Stimulated activated CD4-positive, alpha-beta T cell treated with anti-CD3 and anti-CD28 coated beads, Interleukin-12 subunit alpha, Interleukin-12 subunit beta, amount 100 ng/mL, for 48 hours (primary cell): Measurements from ENCODE around the gene ACSM6.
A peak's percentile ranks its signal among the peaks of the same experiment; 100 is the strongest.

Experiments used
- DNase-seq, 3 donors: peaks; one replicate each; pipeline ENCODE4 v3.0.0-alpha.2; 2020; ENCODE audit warnings: low read depth in 2 of 3, low spot score in 1 of 3

The ACSM6 gene

GRCh38 chr10:95245425-95246055 lies 51.5 kb downstream of the ACSM6 start:
- DNase-seq, result no peak

GRCh38 chr10:95246582-95247051 lies 52.6 kb downstream of the ACSM6 start:
- peak; percentile 25 to 64 (median 51) for DNase-seq

- DNase-seq, result no peak
Measured at GRCh38 chr10:95247200-95247880, 53.3 kb downstream of the ACSM6 start.

DNA sequence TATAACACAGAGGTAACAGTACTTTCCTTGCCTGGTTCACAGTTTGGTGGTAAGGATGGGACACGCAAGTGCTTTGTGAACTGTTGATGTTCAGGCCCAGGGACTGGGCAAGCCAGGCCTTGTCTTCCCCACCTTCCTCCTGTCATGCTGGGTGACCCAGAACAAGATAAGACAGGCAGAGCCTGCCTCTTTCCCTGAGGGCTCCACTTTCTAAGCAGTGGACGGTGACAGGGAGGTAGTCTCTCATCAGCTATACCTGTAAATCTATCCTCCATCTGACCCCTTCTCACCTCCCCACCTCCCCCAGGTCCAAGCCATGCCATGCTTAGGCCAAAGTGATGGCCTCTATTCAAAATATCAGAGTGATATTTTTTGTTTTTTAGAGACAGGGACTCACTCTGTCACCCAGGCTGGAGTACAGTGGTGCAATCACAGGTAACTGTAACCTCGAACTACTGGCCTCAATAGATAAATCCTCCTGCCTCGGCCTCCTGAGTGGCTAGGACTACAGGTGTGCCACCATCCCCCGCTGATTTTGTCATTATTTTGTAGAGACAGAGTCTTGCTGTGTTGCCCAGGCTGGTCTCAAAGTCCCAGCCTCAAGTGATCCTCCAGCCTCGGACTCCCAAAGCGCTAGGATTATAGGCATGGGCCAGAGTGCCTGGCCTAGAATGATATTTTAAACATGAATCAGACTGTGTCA lies 54.0 kb downstream of the ACSM6 start:
- no peak for DNase-seq

DNA sequence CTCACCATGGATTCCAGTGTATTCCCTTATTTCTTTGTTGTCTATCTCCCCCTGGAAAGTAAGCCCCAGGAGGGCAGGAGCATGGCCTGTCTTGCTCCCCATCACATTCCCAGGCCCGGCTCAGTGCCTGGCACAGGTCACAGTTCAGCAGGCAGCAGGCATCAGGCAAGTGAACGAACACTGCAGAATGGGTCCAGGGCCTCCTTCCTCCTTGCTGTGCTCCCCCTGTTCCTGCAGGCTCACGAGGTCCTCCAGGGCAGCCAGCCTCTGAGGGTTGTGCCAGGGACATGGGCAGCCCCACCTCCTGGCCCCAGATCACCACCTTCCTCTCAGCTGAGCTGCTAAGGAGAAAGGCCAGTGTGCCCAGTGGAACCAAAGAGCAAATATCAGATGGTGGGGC lies 55.0 kb downstream of the ACSM6 start:
- no peak for DNase-seq

- no peak for DNase-seq
Measured at GRCh38 chr10:95249467-95249866, 55.4 kb downstream of the ACSM6 start.

GRCh38 chr10:95250856-95251255 lies 56.8 kb downstream of the ACSM6 start:
- no peak for DNase-seq

DNA sequence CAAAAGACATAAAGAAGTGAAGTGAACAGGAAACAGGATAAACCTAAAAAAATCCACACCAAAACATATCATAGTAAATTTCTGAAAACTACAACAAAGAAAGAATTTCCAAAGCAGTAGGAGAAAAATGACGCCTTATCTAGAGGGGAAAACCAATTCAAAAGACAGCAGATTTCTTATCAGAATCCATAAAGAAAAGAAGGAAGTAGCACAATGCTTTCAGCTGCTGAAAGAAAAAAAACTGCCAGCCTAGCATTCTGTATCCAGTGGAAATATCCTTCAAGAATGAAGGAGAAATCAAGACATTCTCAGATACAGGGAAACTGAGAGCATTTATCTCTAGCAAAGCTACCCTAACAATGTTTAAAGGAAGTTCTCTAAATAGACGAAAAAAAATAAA lies 59.0 kb downstream of the ACSM6 start:
- no peak for DNase-seq

DNA sequence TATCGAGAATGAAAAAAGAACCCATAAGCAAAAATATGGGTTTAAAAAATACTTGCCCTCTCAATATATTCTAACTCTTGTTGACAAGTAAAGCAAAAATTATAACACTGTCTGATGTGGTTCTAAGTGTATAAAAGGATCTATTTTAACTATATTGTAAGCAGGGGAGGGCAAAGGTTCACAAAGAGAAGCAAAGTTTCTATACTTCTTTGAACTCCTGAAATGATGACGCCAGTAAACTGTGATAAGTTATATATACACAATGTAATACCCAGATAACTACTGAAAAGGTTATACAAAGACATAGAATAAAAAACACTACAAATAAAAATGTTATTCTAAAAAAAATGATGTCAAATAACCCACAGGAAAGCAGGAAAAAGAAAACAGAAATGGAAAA lies 59.6 kb downstream of the ACSM6 start:
- DNase-seq, result no peak

- DNase-seq, result no peak
Measured at GRCh38 chr10:95254629-95255028, 60.6 kb downstream of the ACSM6 start.

DNA sequence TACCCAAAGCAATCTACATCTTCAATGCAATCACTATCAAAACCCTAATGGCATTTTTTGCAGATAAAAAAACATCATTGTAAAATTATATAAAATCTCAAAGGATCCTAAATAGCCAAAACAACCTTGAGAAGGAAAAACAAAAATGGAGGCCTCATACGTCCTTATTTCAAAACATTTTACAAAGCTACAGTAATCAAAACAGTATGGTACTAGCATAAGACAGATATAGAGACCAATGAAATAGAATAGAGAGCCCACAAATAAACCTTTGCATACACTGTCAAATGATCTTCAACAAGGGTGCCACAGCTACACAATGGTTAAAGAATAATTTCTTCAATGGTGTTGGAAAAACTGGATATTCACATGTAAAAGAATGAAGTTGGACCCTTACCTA lies 62.2 kb downstream of the ACSM6 start:
- no peak for DNase-seq

DNA sequence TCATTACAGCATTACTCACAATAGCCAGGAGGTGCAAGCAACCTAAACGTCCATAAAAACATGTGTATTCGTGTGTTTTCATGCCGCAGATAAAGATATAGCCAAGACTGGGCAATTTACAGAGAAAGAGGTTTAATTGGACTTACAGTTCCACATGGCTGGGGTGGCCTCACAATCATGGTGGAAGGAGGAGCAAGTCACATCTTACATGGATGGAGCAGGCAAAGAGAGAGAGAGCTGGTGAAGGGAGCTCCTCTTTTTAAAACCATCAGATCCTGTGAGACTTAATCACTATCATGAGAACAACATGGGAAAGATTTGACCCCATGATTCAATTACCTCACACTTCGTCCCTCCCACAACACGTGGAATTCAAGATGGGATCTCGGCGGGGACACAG lies 63.8 kb downstream of the ACSM6 start:
- no peak for DNase-seq

GRCh38 chr10:95260397-95260881 lies 66.4 kb downstream of the ACSM6 start:
- no peak for DNase-seq

GRCh38 chr10:95260909-95261552 lies 67.0 kb downstream of the ACSM6 start:
- DNase-seq, result no peak

- DNase-seq, result no peak
Measured at GRCh38 chr10:95261926-95262325, 67.9 kb downstream of the ACSM6 start.

DNA sequence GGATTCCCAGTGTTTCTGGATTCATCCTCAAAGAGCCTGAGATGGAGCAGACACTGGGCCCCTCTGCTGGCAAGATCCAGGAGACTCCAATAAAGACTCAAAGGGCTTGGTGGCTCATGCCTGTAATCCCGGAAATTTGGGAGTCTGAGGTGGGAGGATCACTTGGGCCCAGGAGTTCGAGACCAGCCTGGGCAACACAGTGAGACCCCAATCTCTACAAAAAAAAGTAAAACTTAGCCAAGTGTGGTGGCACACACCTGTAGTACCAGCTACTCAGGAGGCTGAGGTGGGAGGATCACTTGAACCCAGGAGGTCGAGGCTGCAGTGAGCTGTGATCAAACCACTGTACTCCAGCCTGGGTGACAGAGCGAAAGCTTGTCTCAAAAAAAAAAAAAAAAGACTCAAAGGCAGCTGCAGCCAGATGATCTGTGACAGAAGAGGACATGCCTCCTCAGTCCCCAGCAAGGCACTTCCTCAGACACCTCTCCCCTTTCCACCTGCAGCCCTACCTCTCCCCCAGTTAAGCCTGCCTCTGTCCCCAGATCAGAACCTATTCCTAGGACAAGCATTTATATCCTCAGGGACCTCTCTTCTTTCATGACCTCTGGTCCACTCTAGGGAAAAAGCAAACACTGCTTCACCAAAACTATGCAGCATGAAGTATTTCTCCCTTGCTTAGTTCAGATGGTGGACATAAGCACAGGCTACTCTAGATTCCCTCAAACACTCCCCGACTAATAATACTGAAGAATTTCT lies 68.9 kb downstream of the ACSM6 start:
- DNase-seq, result no peak

DNA sequence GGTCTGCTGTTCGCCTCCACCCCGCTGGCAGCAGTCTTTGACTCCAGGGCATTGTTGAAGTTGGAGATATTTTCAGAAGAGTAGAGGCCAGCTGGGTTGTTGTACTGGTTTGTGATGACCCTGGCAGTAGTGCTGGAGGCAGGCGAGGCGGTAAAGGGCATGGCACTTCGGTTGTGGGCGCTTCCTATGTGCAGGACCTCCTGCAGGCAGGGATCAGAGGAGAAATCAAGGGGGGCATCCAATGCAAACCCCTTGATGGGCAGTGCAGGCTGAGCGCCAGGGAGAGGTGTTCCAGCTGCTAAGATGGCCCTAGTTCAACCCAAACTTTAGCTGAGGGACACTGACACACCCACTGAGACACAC lies 69.8 kb downstream of the ACSM6 start:
- no peak for DNase-seq

GRCh38 chr10:95264227-95265051 lies 70.4 kb downstream of the ACSM6 start:
- DNase-seq, result no peak

DNA sequence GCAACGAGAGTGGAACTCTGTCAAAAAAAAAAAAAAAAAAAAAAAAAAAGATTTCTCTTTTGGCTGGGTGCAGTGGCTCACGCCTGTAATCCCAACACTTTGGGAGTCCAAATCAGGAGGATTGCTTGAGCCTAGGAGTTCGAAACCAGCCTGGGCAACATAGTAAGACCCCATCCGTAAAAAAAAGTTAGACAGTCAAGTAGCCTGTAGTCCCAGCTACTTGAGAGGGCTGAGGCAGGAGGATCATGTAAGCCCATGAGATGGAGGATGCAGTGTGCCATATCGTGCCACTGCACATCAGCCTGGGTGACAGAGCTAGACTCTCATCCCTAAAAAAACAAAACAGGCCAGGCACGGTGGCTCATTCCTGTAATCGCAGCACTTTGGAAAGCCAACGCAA lies 71.5 kb downstream of the ACSM6 start:
- no peak for DNase-seq

- no peak for DNase-seq
Measured at GRCh38 chr10:95266674-95267095, 72.6 kb downstream of the ACSM6 start.
